Choroid plexus epithelial cell (primary cell): ENCODE data around the gene INVS.
"Not testable (repeated sequence)": the region's sequence is repeated elsewhere in the genome, so short reads cannot be mapped to it uniquely, and the experiment has no call there.

Experiments used
- DNase-seq: peaks from one replicate; pipeline ENCODE4 v3.0.0-alpha.2; 2010; ENCODE audit warnings: low read depth
- H3K4me3 ChIP-seq: 2 replicates; pipeline ENCODE4 v1.5.1; 2011; ENCODE audit warnings: low read depth, mild to moderate bottlenecking, control low read depth, low read length, moderate library complexity
- CTCF ChIP-seq: conservative IDR thresholded peaks from 2 replicates; pipeline ENCODE4 v1.5.1; 2011; ENCODE audit warnings: low read depth, mild to moderate bottlenecking, control low read depth, inconsistent platforms, low read length, moderate library complexity

Gene INVS

DNA sequence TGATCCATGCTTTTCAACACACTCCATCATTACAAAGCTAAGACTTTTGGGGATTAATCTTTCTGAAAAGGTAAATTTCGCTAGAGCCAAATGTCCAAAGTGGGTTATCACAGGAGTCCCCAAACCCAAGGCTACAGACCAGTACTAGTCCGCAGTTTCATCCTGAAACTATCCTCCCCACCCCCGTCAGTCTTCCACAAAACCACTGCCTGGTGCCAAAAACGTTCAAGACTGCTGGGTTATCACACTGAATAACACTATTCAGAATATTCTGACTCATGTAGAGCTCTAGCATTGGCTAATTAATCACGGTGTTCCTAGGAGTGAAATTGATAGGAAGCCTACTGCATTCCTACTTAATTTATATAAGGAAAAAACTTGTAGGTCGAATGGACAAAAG is 24.9 kb upstream of the INVS start:
- DNase-seq, result no peak
- no peak for TF ChIP-seq CTCF
- no peak overlapping the region for H3K4me3 ChIP-seq

GRCh38 chr9:100074989-100075388 is 24.1 kb upstream of the INVS start:
- TF ChIP-seq CTCF, result no peak
- DNase-seq, result no peak
- H3K4me3 ChIP-seq, result no peak overlapping the region

DNA sequence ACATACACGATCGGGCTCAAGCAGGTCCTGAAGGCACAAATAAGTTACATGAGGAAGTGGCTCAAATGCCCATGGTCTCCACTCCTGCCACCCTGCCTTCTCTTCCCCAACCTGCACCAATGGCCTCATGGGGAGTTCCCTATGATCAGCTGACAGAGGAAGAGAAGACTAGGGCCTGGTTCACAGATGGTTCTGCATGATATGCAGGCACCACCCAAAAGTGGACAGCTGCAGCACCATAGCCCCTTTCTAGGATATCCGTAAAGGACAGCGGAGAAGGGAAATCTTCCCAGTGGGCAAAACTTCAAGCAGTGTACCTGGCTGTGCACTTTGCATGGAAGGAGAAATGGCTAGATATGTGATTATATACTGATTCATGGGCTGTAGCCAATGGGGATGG is 22.8 kb upstream of the INVS start:
- not testable (repeated sequence) for H3K4me3 ChIP-seq, DNase-seq

GRCh38 chr9:100082782-100083181 is 16.3 kb upstream of the INVS start:
- no peak for TF ChIP-seq CTCF
- no peak overlapping the region for H3K4me3 ChIP-seq
- peak; percentile 44 for DNase-seq

DNA sequence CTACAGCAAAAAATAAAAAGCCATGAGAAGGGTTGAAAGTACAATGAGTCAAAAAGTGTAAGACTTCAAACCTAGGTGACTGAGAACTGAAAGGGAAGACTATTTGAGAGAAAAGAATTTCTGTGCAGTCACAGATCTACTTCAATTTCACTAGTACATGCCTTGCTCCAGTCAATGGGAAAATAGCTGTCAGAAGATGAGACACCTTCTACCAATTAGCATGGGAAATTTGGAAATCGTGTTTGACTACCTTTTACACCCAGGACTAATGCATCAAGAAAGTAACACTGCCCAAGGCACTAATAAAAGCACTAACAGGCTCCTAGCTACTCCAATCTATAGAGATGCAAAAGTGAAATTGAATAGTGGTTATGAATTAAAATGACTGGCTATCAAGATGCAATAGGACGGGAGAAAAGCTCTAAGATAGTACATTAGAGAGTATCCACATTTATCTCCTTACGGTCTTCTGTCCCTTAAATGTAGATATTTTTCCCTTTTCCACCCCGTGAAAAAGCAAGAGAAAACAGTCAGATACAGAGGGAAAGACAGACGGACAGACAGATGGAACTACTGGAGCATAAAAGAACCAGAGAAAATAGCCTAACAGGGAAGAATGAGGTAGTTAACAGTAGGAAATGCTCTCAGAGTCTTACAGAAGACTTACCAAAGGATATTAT is 15.5 kb upstream of the INVS start:
- no peak overlapping the region for H3K4me3 ChIP-seq

DNA sequence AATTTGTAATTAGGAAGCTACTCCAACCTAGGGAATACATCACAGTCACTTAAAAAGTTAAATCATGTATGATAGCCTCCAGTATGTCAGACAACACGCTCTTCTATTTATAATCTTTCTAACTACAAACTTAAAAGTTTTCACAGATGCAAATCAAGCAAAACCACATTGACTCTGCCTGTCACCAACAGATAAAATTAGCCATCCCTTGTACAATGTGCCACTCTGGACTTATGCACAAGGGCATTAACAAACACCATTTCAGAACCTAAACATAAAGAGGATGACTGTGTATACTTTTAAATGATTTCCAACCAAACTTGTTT is 15.0 kb upstream of the INVS start:
- H3K4me3 ChIP-seq, result no peak overlapping the region
- no peak for TF ChIP-seq CTCF
- no peak for DNase-seq

More for the DNA sequence above, 15.5 kb upstream of the INVS start:
- no peak for DNase-seq
- TF ChIP-seq CTCF, result no peak

- H3K4me3 ChIP-seq, result no peak overlapping the region
- no peak for TF ChIP-seq CTCF
- no peak for DNase-seq
Measured at GRCh38 chr9:100084734-100085133, 14.3 kb upstream of the INVS start.
